H1 (cell line): Measurements from ENCODE around the gene TBC1D3B. TPM values are rescaled to one million over a fixed set of nuclear protein-coding genes. Genes with fewer than 3 reads are reported as not detected.
A peak's percentile ranks its signal among the peaks of the same experiment; 100 is the strongest.

ENCODE experiments used
- CTCF ChIA-PET: fragments of 300-600 bp; sonication (Branson Sonifier 250); formaldehyde crosslinking; loops from one replicate; lab custom pipeline; 2021; ENCODE audit not compliant: partially characterized antibody; lab: Charles Lee
- POLR2A ChIA-PET: fragments of 300-600 bp; sonication (Branson Sonifier 250); formaldehyde crosslinking; loops from one replicate; lab custom pipeline; 2021; ENCODE audit warnings: inconsistent platforms; ENCODE audit not compliant: partially characterized antibody; lab: Charles Lee
- DNase-seq, 2 experiments: peaks; one replicate each; pipeline versions ENCODE4 v3.0.0 to v3.0.0-alpha.2; 2010 to 2022; ENCODE audit warnings: low spot score in 2 of 2, low read depth in 1 of 2, mixed read lengths in 1 of 2
- FAIRE-seq: peaks from 2 replicates; lab custom pipeline; 2011; peaks lifted over from hg19 to GRCh38; lab: Jason Lieb, UNC
- H2AFZ ChIP-seq: 2 replicates; pipeline ENCODE4 v1.8.1; 2012; ENCODE audit warnings: low read length, inconsistent platforms
- H2AK5ac ChIP-seq: 2 replicates; pipeline ENCODE4 v1.6.1; 2013; ENCODE audit warnings: low read depth, low read length
- H2BK120ac ChIP-seq: replicated peaks from 2 replicates; pipeline ENCODE3; 2013; ENCODE audit warnings: low read depth, low read length, inconsistent platforms
- H2BK12ac ChIP-seq: 2 replicates; pipeline ENCODE4 v1.6.1; 2013; ENCODE audit warnings: low read depth, low read length
- H2BK15ac ChIP-seq: 2 replicates; pipeline ENCODE4 v1.6.1; 2013; ENCODE audit warnings: low read length
- H2BK20ac ChIP-seq: 2 replicates; pipeline ENCODE4 v1.6.1; 2013; ENCODE audit warnings: low read length
- H2BK5ac ChIP-seq: 2 replicates; pipeline ENCODE4 v1.6.1; 2013; ENCODE audit warnings: low read depth, low read length
- H3K14ac ChIP-seq: 2 replicates; pipeline ENCODE4 v1.6.1; 2013; ENCODE audit warnings: inconsistent platforms; ENCODE audit not compliant: insufficient read length
- H3K18ac ChIP-seq: 2 replicates; pipeline ENCODE4 v1.6.1; 2013; ENCODE audit warnings: low read length; ENCODE audit errors: extremely low read depth
- H3K23ac ChIP-seq: 2 replicates; pipeline ENCODE4 v1.6.1; 2013; ENCODE audit warnings: inconsistent platforms; ENCODE audit not compliant: insufficient read length
- H3K23me2 ChIP-seq: 2 replicates; pipeline ENCODE4 v1.6.1; 2013; ENCODE audit warnings: low read depth, low read length
- H3K27ac ChIP-seq: 2 replicates; pipeline ENCODE4 v1.6.1; 2011; ENCODE audit warnings: low read depth, low read length, inconsistent platforms
- H3K27me3 ChIP-seq, 4 experiments: replicated peaks in 1 of 4; 1 replicate in 1 of 4; 2 replicates in 3 of 4; pipeline versions ENCODE4 v1.6.1 to v1.8.1; 2011 to 2013; ENCODE audit warnings: low read length in 3 of 4, mild to moderate bottlenecking in 3 of 4, inconsistent platforms in 2 of 4, mixed read lengths in 2 of 4, moderate library complexity in 1 of 4; ENCODE audit not compliant: control insufficient read depth in 3 of 4, insufficient read depth in 3 of 4; ENCODE audit errors: extremely low read depth in 1 of 4
- H3K36me3 ChIP-seq, 4 experiments: 2 replicates each; pipeline versions ENCODE4 v1.6.1 to v1.8.1; 2011 to 2013; ENCODE audit warnings: mild to moderate bottlenecking in 4 of 4, low read length in 3 of 4, moderate library complexity in 2 of 4, control low read depth in 1 of 4, inconsistent platforms in 1 of 4; ENCODE audit not compliant: insufficient read depth in 4 of 4, control insufficient read depth in 2 of 4
- H3K4ac ChIP-seq: replicated peaks from 2 replicates; pipeline ENCODE3; 2013; ENCODE audit warnings: low read length, low read depth, mixed read lengths, inconsistent platforms; ENCODE audit not compliant: insufficient read length
- H3K4me1 ChIP-seq, 4 experiments: replicated peaks in 1 of 4; 1 replicate in 1 of 4; 2 replicates in 3 of 4; pipeline versions ENCODE4 v1.6.1 to v1.8.1; 2011 to 2013; ENCODE audit warnings: low read length in 3 of 4, inconsistent platforms in 2 of 4, mixed read lengths in 1 of 4; ENCODE audit not compliant: insufficient read depth in 4 of 4, control insufficient read depth in 3 of 4
- H3K4me2 ChIP-seq, 2 experiments: 2 replicates each; pipeline versions ENCODE4 v1.6.1 to v1.8.1; 2011 to 2013; ENCODE audit warnings: low read depth in 2 of 2, low read length in 2 of 2, control low read depth in 1 of 2, inconsistent platforms in 1 of 2, mild to moderate bottlenecking in 1 of 2; ENCODE audit not compliant: insufficient read depth in 1 of 2
- H3K4me3 ChIP-seq, 4 experiments: fragments of 200-600, 300-600 bp in 1 of 4; sonication (generic), shearing (Covaris generic), sonication (Bioruptor Twin) in 1 of 4; 2 replicates each; pipeline versions ENCODE4 v1.5.1 to v1.8.1; 2011 to 2016; ENCODE audit warnings: low read length in 4 of 4, low read depth in 3 of 4, control low read depth in 2 of 4, inconsistent platforms in 2 of 4, mild to moderate bottlenecking in 2 of 4, mixed read lengths in 1 of 4, moderate library complexity in 1 of 4; ENCODE audit not compliant: insufficient read depth in 2 of 4; ENCODE audit errors: extremely low read depth in 1 of 4
- H3K56ac ChIP-seq: replicated peaks from 2 replicates; pipeline ENCODE3; 2013; ENCODE audit warnings: low read depth, mild to moderate bottlenecking, mixed read lengths, low read length, inconsistent platforms; ENCODE audit not compliant: insufficient read length
- H3K79me1 ChIP-seq: 2 replicates; pipeline ENCODE4 v1.6.1; 2013; ENCODE audit warnings: low read depth, low read length, control low read depth
- H3K79me2 ChIP-seq, 2 experiments: 2 replicates each; pipeline versions ENCODE4 v1.6.1 to v1.8.1; 2012 to 2013; ENCODE audit warnings: low read length in 2 of 2, mild to moderate bottlenecking in 2 of 2, inconsistent platforms in 1 of 2; ENCODE audit not compliant: insufficient read depth in 2 of 2, control insufficient read depth in 1 of 2
- H3K9ac ChIP-seq, 4 experiments: replicated peaks in 1 of 4; 1 replicate in 1 of 4; 2 replicates in 3 of 4; pipeline versions ENCODE4 v1.6.1 to v1.8.1; 2011 to 2013; ENCODE audit warnings: low read depth in 3 of 4, low read length in 3 of 4, control low read depth in 2 of 4, mild to moderate bottlenecking in 2 of 4, moderate library complexity in 2 of 4, inconsistent platforms in 1 of 4; ENCODE audit errors: extremely low read depth in 1 of 4
- H3K9me3 ChIP-seq, 2 experiments: 2 replicates each; pipeline versions ENCODE4 v1.6.1 to v1.8.1; 2012 to 2013; ENCODE audit warnings: mild to moderate bottlenecking in 2 of 2, moderate library complexity in 2 of 2, control low read depth in 1 of 2, inconsistent platforms in 1 of 2, low read depth in 1 of 2, low read length in 1 of 2, mixed read lengths in 1 of 2; ENCODE audit not compliant: insufficient read depth in 2 of 2
- H4K20me1 ChIP-seq, 2 experiments: replicated peaks in 1 of 2; 2 replicates each; pipeline versions ENCODE3 to v1.8.1; 2011 to 2013; ENCODE audit warnings: inconsistent platforms in 2 of 2, low read length in 2 of 2, mild to moderate bottlenecking in 1 of 2; ENCODE audit not compliant: insufficient read depth in 2 of 2, control insufficient read depth in 1 of 2
- H4K5ac ChIP-seq: 2 replicates; pipeline ENCODE4 v1.6.1; 2013; ENCODE audit warnings: low read length, low read depth, mixed read lengths, inconsistent platforms; ENCODE audit not compliant: insufficient read length
- H4K8ac ChIP-seq: 2 replicates; pipeline ENCODE4 v1.8.0; 2013; ENCODE audit warnings: mild to moderate bottlenecking, moderate library complexity, low read length, inconsistent platforms; ENCODE audit not compliant: insufficient read depth; ENCODE audit errors: extremely low read depth
- H4K91ac ChIP-seq: replicated peaks from 2 replicates; pipeline ENCODE3; 2013; ENCODE audit warnings: low read length, mixed read lengths, inconsistent platforms; ENCODE audit not compliant: insufficient read length
- CREB1 ChIP-seq: IDR thresholded peaks from 2 replicates; pipeline ENCODE4 v1.6.1; 2012; ENCODE audit warnings: inconsistent platforms
- CTCF ChIP-seq, 3 experiments: IDR thresholded peaks; 1 replicate in 2 of 3; 2 replicates in 1 of 3; pipeline versions ENCODE4 v1.5.1 to v1.6.1; 2011; ENCODE audit warnings: low read length in 3 of 3, mild to moderate bottlenecking in 3 of 3, inconsistent platforms in 2 of 3, low read depth in 1 of 3, moderate library complexity in 1 of 3; ENCODE audit not compliant: insufficient read depth in 1 of 3; ENCODE audit errors: control extremely low read depth in 1 of 3
- GTF2F1 ChIP-seq: IDR thresholded peaks from 2 replicates; pipeline ENCODE4 v1.6.1; 2012; ENCODE audit warnings: low read depth, low read length, improper control_type of control experiment, borderline replicate concordance
- RAD21 ChIP-seq, 2 experiments: IDR thresholded peaks in 1 of 2; conservative IDR thresholded peaks in 1 of 2; 2 replicates each; pipeline ENCODE4 v1.6.1; 2011; ENCODE audit warnings: low read depth in 2 of 2, low read length in 2 of 2, improper control_type of control experiment in 1 of 2, inconsistent platforms in 1 of 2, mild to moderate bottlenecking in 1 of 2, moderate library complexity in 1 of 2
- YY1 ChIP-seq: IDR thresholded peaks from 2 replicates; pipeline ENCODE4 v1.6.1; 2011; ENCODE audit warnings: low read depth, mild to moderate bottlenecking, low read length
- WGBS, 2 experiments: shearing (Covaris generic) in 1 of 2; methylation state at CpG; one replicate each; pipeline versions ENCODE4 v1.1.6 to v1.1.7; 2013 to 2015; ENCODE audit warnings: low lambda C conversion rate in 2 of 2, mixed read lengths in 2 of 2, inconsistent platforms in 1 of 2, low coverage in 1 of 2, missing lambda C conversion rate in 1 of 2; ENCODE audit not compliant: insufficient replicate concordance in 2 of 2, insufficient coverage in 1 of 2, insufficient read length in 1 of 2; ENCODE audit errors: extremely low coverage in 1 of 2, missing lambda C conversion rate in 1 of 2; 5-methylcytosine and 5-hydroxymethylcytosine counted together
- polyA plus RNA-seq, 7 experiments: library from polyadenylated mRNA; depleted of rRNA in 3 of 7; stranded (reverse) in 5 of 7; unstranded in 2 of 7; fragments of >200 nt in 5 of 7; fragments of 200-250 nt in 2 of 7; gene quantifications; 1 replicate in 5 of 7; 2 replicates in 1 of 7; 4 replicates in 1 of 7; pipeline versions ENCODE4 v1.2.1 to v1.2.3, GENCODE V29; 2011 to 2013; ENCODE audit warnings: missing spikeins in 2 of 7, mixed read lengths in 2 of 7
- total RNA-seq: library from RNA; stranded (reverse); fragmentation: NEBNext Ultra II Directional; extraction: Animal tissue kit (Norgen Biotek cat#: 25700); gene quantifications from 2 replicates; pipeline ENCODE4 v1.2.1, GENCODE V29; 2021

The TBC1D3B gene
- total and polyA plus RNA-seq, 2 of the 8 experiments (the other 6 are each of a cell fraction or from before 2014, with no cell fraction given), result 0.54 to 6.2 TPM

GRCh38 chr17:36131421-36131820, 45.0 kb downstream of the TBC1D3B start:
- Histone ChIP-seq H3K23ac (no peak overlapping the region), H3K79me1 (no peaks in the 10 kb centered on the region), H4K8ac (no peak overlapping the region), H2BK15ac (no peak overlapping the region), H2BK120ac (no peak overlapping the region), H2BK12ac (no peak overlapping the region), H3K4ac (no peak overlapping the region), H3K27me3 (no peaks in the 10 kb centered on the region), H3K4me2 (no peak overlapping the region), H2BK20ac (no peak overlapping the region), H3K4me3 (no peak overlapping the region), H3K79me2 (no peaks in the 10 kb centered on the region), H3K56ac (no peak overlapping the region), H3K9me3 (no peaks in the 10 kb centered on the region), H3K9ac (no peak overlapping the region), H3K23me2 (no peaks in the 10 kb centered on the region), H2BK5ac (no peak overlapping the region), H4K20me1 (no peaks in the 10 kb centered on the region), H4K5ac (no peak overlapping the region), H3K36me3 (no peaks in the 10 kb centered on the region), H2AK5ac (no peak overlapping the region), H3K4me1 (no peaks in the 10 kb centered on the region), H4K91ac (no peak overlapping the region), H3K18ac (no peak overlapping the region), H3K14ac (no peak overlapping the region), H3K27ac (no peak overlapping the region), H2AFZ (no peak overlapping the region)
- POLR2A ChIA-PET, result no interaction called here
- no peak for FAIRE-seq
- CTCF ChIA-PET, result interaction anchor here (0.6 to 5.0 kb wide), 3 partner anchors 13 to 185 kb away, joined by 3 to 20 read pairs (median 6); no protein-coding TSS in a partner anchor
- 81% methylated on average over 2 of the region's 2 CpGs; no CpG with 5 or more reads in 1 of the 2 experiments for WGBS, 2 experiments
- no peak for DNase-seq
- TF ChIP-seq YY1 (no peak), CREB1 (no peak), RAD21 (IDR thresholded peaks at IDR 0.05 in 1 of 2, conservative IDR thresholded peaks at IDR 0.05 in 1 of 2; ENCODE audit: low read depth in 2 of 2, low read length in 2 of 2) (peak in 1 of 2 experiments; percentile 14; a peak in 1 of 4 replicates), GTF2F1 (no peak), CTCF (IDR thresholded peaks at IDR 0.05; ENCODE audit: control extremely low read depth in 1 of 3, insufficient read depth in 1 of 3, low read depth in 1 of 3, low read length in 3 of 3) (peak in 1 of 3 experiments; percentile 10; a peak in 1 of 4 replicates)
